Endodermal cell (in vitro differentiated cells): Measurements from ENCODE around the gene UROC1. TPM values are rescaled to one million over a fixed set of nuclear protein-coding genes. Genes with fewer than 3 reads are reported as not detected.

ENCODE experiments used
- DNase-seq: peaks from one replicate; pipeline ENCODE4 v3.0.0-alpha.2; 2017
- H3K27ac ChIP-seq: 2 replicates; pipeline ENCODE4 v1.5.1; 2013; ENCODE audit warnings: mild to moderate bottlenecking, low read depth, low read length, moderate library complexity
- H3K27me3 ChIP-seq: 2 replicates; pipeline ENCODE4 v1.6.1; 2013; ENCODE audit warnings: mild to moderate bottlenecking, low read length, moderate library complexity; ENCODE audit not compliant: insufficient read depth, control insufficient read depth, poor library complexity, severe bottlenecking
- H3K36me3 ChIP-seq: 2 replicates; pipeline ENCODE4 v1.7.0; 2013; ENCODE audit warnings: mild to moderate bottlenecking, low read length, moderate library complexity; ENCODE audit not compliant: control insufficient read depth, insufficient read depth
- H3K4me1 ChIP-seq: one replicate; pipeline ENCODE4 v1.7.0; 2013; ENCODE audit warnings: low read length; ENCODE audit not compliant: control insufficient read depth, insufficient read depth
- H3K4me3 ChIP-seq: 2 replicates; pipeline ENCODE4 v1.5.1; 2013; ENCODE audit warnings: mild to moderate bottlenecking, low read length, moderate library complexity
- H3K9ac ChIP-seq: 2 replicates; pipeline ENCODE4 v1.6.1; 2013; ENCODE audit warnings: mild to moderate bottlenecking, low read length, moderate library complexity; ENCODE audit not compliant: poor library complexity, severe bottlenecking; ENCODE audit errors: extremely low read depth
- H3K9me3 ChIP-seq: 2 replicates; pipeline ENCODE4 v1.6.1; 2013; ENCODE audit warnings: mild to moderate bottlenecking, low read length, moderate library complexity; ENCODE audit not compliant: control insufficient read depth
- H3K27ac Mint-ChIP-seq: 2 replicates; pipeline ENCODE4 v1.8.0; 2020; ENCODE audit warnings: mixed read lengths
- H3K27me3 Mint-ChIP-seq: 2 replicates; pipeline ENCODE4 v1.8.0; 2021; ENCODE audit warnings: mild to moderate bottlenecking, mixed read lengths; ENCODE audit not compliant: insufficient read depth
- H3K36me3 Mint-ChIP-seq: 2 replicates; pipeline ENCODE4 v1.8.0; 2020; ENCODE audit warnings: low read depth, mixed read lengths
- H3K4me1 Mint-ChIP-seq: 2 replicates; pipeline ENCODE4 v1.8.0; 2020; ENCODE audit warnings: mixed read lengths
- H3K4me3 Mint-ChIP-seq: 2 replicates; pipeline ENCODE4 v1.8.0; 2020; ENCODE audit warnings: mild to moderate bottlenecking, moderate library complexity, mixed read lengths
- H3K9me3 Mint-ChIP-seq: 2 replicates; pipeline ENCODE4 v1.8.0; 2020; ENCODE audit warnings: mild to moderate bottlenecking, mixed read lengths
- CTCF ChIP-seq: fragments of 200-600 bp; sonication (generic); conservative IDR thresholded peaks from 2 replicates; pipeline ENCODE4 v1.5.0; 2021; ENCODE audit warnings: antibody characterized with exemption, mild to moderate bottlenecking
- WGBS, 2 experiments: methylation state at CpG; one replicate each; pipeline versions ENCODE4 v1.1.5 to v1.1.7; 2013; ENCODE audit warnings: missing lambda C conversion rate in 2 of 2, mixed read lengths in 1 of 2; ENCODE audit not compliant: insufficient coverage in 1 of 2, insufficient read length in 1 of 2; 5-methylcytosine and 5-hydroxymethylcytosine counted together
- total RNA-seq, 2 donors: library from RNA; stranded (reverse); fragmentation: NEBNext Ultra II Directional in 1 of 2; extraction: Animal tissue kit (Norgen Biotek cat#: 25700) in 1 of 2; gene quantifications; 2 replicates in 1 of 2; 3 replicates in 1 of 2; pipeline ENCODE4 v1.2.1, GENCODE V29; 2021

Gene UROC1
- total RNA-seq, 2 donors from 2014 or later = not detected

GRCh38 chr3:126475413-126476114, 42.0 kb downstream of the UROC1 start, which contains the start of gene ZXDC:
ZXDC (minus strand) TSS chr3:126475891; CDS start chr3:126475865, 26 bp downstream.
- no peaks in the 10 kb centered on the region for H3K27me3 ChIP-seq
- peaks cover 5% of the 10 kb centered on the region for H3K4me1 ChIP-seq
- Mint-ChIP-seq H3K4me3 (peak within 1 kb of the TSS; percentile 80), H3K4me1 (peaks cover 29% of the 10 kb centered on the region), H3K27ac (peak within 1 kb of the TSS; percentile 92), H3K27me3 (peaks cover 2% of the 10 kb centered on the region), H3K9me3 (no peaks in the 10 kb centered on the region), H3K36me3 (peaks cover 13% of the 10 kb centered on the region)
- peaks cover 16% of the 10 kb centered on the region for H3K36me3 ChIP-seq
- H3K4me3 ChIP-seq = peak within 1 kb of the TSS; percentile 87
- H3K9ac ChIP-seq = peak within 1 kb of the TSS; percentile 59
- TF ChIP-seq CTCF = peak; percentile 54
- 0% methylated on average over 16 to 110 of the region's 112 CpGs for WGBS, 2 experiments
- H3K9me3 ChIP-seq = no peaks in the 10 kb centered on the region
- peak within 1 kb of the TSS; percentile 64 for H3K27ac ChIP-seq
- DNase-seq = peak; percentile 97

- Mint-ChIP-seq H3K4me3 (peak overlapping the region; percentile 80), H3K9me3 (no peaks in the 10 kb centered on the region), H3K36me3 (peaks cover 21% of the 10 kb centered on the region), H3K27ac (peak overlapping the region; percentile 69), H3K27me3 (peaks cover 2% of the 10 kb centered on the region), H3K4me1 (peaks cover 30% of the 10 kb centered on the region)
- Histone ChIP-seq H3K9me3 (no peaks in the 10 kb centered on the region), H3K4me3 (peak overlapping the region; percentile 87), H3K9ac (peak overlapping the region; percentile 59), H3K4me1 (peaks cover 5% of the 10 kb centered on the region), H3K36me3 (peaks cover 24% of the 10 kb centered on the region), H3K27ac (no peak overlapping the region), H3K27me3 (no peaks in the 10 kb centered on the region)
- DNase-seq = peak; percentile 81
- peak; percentile 28 for TF ChIP-seq CTCF
- WGBS, 2 experiments = 7 to 15% methylated on average over 24 to 72 of the region's 72 CpGs
Measured at GRCh38 chr3:126474498-126475412, 42.8 kb downstream of the UROC1 start.

- Histone ChIP-seq H3K4me1 (peaks cover 5% of the 10 kb centered on the region), H3K36me3 (peaks cover 36% of the 10 kb centered on the region), H3K27me3 (no peaks in the 10 kb centered on the region), H3K9ac (no peak overlapping the region), H3K9me3 (no peaks in the 10 kb centered on the region), H3K27ac (no peak overlapping the region), H3K4me3 (peak overlapping the region; percentile 87)
- no peak for TF ChIP-seq CTCF
- no peak for DNase-seq
- H3K36me3 Mint-ChIP-seq = peaks cover 33% of the 10 kb centered on the region
- H3K27me3 Mint-ChIP-seq = peaks cover 2% of the 10 kb centered on the region
- H3K4me1 Mint-ChIP-seq = peaks cover 36% of the 10 kb centered on the region
- peak overlapping the region; percentile 4 for H3K27ac Mint-ChIP-seq
- H3K4me3 Mint-ChIP-seq = peak overlapping the region; percentile 80
- 89 to 91% methylated on average over 3 to 14 of the region's 14 CpGs for WGBS, 2 experiments
- no peaks in the 10 kb centered on the region for H3K9me3 Mint-ChIP-seq
Measured at GRCh38 chr3:126473292-126474168, 44.0 kb downstream of the UROC1 start.
